ENCODE data around the gene MYG1.

- no peak for TF ChIP-seq CTCF (conservative IDR thresholded peaks at IDR 0.05; ENCODE audit: low read length)
- no peak for TF ChIP-seq EZH2phosphoT487 (IDR thresholded peaks at IDR 0.05; ENCODE audit: borderline replicate concordance, low read depth, low read length)
These were observed 30.6 kb upstream of the MYG1 start for GRCh38 chr12:53268630-53269562.

Measured in OCI-LY7 (cell line).